Duodenal mucosa (tissue), 2 donors: ENCODE measurements around the gene POU2AF2.
A peak's percentile ranks its signal among the peaks of the same experiment; 100 is the strongest.

Experiments
- H3K27ac ChIP-seq: one replicate; pipeline ENCODE4 v1.7.0; 2013; ENCODE audit warnings: low read depth, low read length
- H3K27me3 ChIP-seq, 2 donors: one replicate each; pipeline ENCODE4 v1.7.0; 2013; ENCODE audit warnings: low read length in 2 of 2, control low read depth in 1 of 2; ENCODE audit not compliant: insufficient read depth in 2 of 2, control insufficient read depth in 1 of 2
- H3K36me3 ChIP-seq, 2 donors: one replicate each; pipeline ENCODE4 v1.7.0; 2013; ENCODE audit warnings: low read length in 2 of 2, control low read depth in 1 of 2; ENCODE audit not compliant: insufficient read depth in 2 of 2, control insufficient read depth in 1 of 2
- H3K4me1 ChIP-seq, 2 donors: one replicate each; pipeline ENCODE4 v1.7.0; 2013; ENCODE audit warnings: low read length in 2 of 2, control low read depth in 1 of 2; ENCODE audit not compliant: insufficient read depth in 2 of 2, control insufficient read depth in 1 of 2
- H3K4me3 ChIP-seq, 2 donors: one replicate each; pipeline ENCODE4 v1.7.0; 2013; ENCODE audit warnings: low read length in 2 of 2, low read depth in 1 of 2
- H3K9ac ChIP-seq, 2 donors: one replicate each; pipeline ENCODE4 v1.7.0; 2013; ENCODE audit warnings: low read length in 2 of 2, low read depth in 1 of 2
- H3K9me3 ChIP-seq, 2 donors: one replicate each; pipeline ENCODE4 v1.7.0; 2013; ENCODE audit warnings: low read length in 2 of 2, control low read depth in 1 of 2; ENCODE audit not compliant: control insufficient read depth in 1 of 2

POU2AF2 gene

GRCh38 chr11:111327908-111328624 lies 82.5 kb downstream of the POU2AF2 start:
- Histone ChIP-seq H3K27ac (no peak overlapping the region), H3K4me3 (no peak overlapping the region), H3K9me3 (no peaks in the 10 kb centered on the region), H3K36me3 (no peaks in the 10 kb centered on the region), H3K9ac (no peak overlapping the region), H3K4me1 (peaks cover 10 to 35% of the 10 kb centered on the region in 2 donors), H3K27me3 (no peaks in the 10 kb centered on the region)

DNA sequence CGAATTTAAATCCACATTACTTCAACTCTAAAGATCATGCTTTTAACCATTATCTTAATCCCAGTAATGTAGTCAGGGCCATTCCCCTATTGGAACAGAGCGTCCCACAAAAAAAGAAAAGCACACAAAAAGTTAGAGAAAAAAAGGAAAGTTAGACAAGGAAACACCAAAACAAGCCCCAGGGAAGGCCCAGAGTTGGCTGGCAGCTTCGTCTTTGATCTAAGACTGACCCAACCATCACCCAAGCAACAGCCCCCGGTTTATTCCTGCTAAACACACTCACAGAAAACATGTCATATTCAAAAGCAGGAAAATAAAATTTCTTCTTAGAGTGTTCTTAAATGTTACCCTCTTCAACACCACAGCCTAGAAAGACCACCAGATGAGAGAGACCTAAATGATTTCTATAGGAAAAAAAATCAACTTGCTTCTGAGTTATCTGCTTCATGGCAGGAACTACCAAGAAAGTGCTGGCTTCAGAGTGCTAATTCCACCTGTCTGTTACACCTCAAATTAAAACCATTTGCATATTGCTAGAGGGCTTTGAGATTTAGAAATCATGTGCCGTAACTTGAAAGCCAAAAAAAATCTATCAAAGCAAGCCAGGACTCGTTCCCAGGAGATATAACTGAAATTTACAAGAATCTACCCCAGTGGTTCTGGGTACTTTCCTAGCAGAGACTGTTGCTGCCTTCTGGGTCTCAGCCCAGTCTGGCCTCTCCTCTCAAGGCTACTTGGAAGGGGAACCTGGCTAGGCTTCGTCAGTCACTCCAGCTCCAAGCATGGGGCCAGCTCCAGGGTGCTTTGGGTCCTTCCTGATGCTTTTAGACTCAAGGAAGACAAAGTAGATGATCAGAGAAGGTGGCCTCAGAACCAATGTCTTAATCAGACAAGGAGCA lies 84.0 kb downstream of the POU2AF2 start:
- no peaks in the 10 kb centered on the region for H3K9me3 ChIP-seq
- no peak overlapping the region for H3K4me3 ChIP-seq
- H3K27ac ChIP-seq = no peak overlapping the region
- no peaks in the 10 kb centered on the region for H3K36me3 ChIP-seq
- no peak overlapping the region for H3K9ac ChIP-seq
- peaks cover 16 to 44% of the 10 kb centered on the region in 2 donors for H3K4me1 ChIP-seq
- no peaks in the 10 kb centered on the region for H3K27me3 ChIP-seq

DNA sequence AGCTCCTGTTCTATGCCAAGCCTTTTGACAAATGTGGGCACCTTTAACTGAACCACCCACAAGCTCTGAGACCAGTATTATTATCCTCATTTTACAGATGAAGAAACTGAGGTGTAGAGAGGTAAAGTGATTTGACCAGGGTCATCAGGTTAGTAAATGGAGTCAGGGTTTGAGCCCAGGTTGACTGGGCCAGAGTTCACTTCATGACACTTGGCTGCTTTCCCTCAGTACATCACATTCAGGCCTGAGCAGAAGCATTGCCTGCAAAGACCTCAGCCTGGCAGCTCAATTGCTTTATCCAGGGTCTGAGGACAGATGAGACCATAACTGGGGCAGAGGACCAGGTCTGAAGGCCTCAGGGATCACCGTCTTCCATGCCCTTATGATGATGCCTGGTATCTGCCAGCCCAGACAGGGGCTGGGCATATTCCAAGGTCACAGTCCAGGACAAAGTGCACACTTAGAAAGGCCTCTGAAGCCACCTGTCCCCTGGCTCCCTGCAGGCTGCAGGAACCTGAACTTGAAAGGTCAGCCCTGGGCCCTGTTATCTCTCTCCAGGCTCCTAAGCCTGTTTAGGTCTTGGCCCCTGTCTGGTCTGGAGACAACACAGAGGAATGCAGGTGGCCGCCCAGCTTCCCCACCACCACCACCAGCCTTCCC lies 84.8 kb downstream of the POU2AF2 start:
- no peak overlapping the region for H3K4me3 ChIP-seq
- H3K36me3 ChIP-seq = no peaks in the 10 kb centered on the region
- peaks cover 24 to 52% of the 10 kb centered on the region in 2 donors for H3K4me1 ChIP-seq
- no peak overlapping the region for H3K9ac ChIP-seq
- no peak overlapping the region for H3K27ac ChIP-seq
- H3K9me3 ChIP-seq = no peaks in the 10 kb centered on the region
- no peaks in the 10 kb centered on the region for H3K27me3 ChIP-seq

DNA sequence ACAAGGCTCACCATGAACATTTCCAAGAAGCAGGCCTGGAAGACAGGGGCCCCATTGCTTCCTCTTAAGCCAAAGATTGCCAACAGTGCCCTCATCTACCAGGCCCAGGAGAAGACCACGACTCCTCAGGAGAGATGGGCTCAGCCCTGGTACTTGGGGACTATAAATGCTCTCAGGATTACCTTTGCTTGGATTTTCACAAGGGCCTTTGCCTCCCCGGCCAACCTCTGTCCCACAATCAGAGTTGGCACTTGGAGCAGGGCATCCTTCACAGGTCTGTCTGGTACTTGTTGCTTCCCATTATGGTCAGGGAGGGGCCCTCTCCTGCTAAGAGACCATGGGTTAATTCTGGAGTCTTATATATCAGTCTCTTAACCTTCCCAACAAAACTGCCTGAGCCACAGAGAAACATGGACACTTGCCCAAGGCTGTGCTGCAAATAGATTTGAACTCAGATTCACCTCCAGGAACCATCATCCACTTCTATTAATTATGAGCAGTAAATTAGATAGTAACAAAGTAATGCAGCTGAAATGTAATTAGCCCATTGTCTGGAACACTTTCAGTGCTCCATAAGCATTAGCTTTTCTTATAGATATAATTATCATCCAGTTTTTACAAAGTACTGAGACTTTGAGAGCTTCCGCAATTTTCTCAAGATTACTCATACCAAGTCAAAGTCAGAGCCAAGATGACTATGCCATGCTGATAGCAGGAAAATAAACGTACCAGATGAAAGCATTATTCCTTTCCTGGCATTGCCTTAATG lies 86.4 kb downstream of the POU2AF2 start:
- Histone ChIP-seq H3K4me3 (no peak overlapping the region), H3K9ac (no peak overlapping the region), H3K27ac (no peak overlapping the region), H3K4me1 (peaks cover 36 to 67% of the 10 kb centered on the region in 2 donors), H3K36me3 (no peaks in the 10 kb centered on the region), H3K27me3 (no peaks in the 10 kb centered on the region), H3K9me3 (no peaks in the 10 kb centered on the region)

DNA sequence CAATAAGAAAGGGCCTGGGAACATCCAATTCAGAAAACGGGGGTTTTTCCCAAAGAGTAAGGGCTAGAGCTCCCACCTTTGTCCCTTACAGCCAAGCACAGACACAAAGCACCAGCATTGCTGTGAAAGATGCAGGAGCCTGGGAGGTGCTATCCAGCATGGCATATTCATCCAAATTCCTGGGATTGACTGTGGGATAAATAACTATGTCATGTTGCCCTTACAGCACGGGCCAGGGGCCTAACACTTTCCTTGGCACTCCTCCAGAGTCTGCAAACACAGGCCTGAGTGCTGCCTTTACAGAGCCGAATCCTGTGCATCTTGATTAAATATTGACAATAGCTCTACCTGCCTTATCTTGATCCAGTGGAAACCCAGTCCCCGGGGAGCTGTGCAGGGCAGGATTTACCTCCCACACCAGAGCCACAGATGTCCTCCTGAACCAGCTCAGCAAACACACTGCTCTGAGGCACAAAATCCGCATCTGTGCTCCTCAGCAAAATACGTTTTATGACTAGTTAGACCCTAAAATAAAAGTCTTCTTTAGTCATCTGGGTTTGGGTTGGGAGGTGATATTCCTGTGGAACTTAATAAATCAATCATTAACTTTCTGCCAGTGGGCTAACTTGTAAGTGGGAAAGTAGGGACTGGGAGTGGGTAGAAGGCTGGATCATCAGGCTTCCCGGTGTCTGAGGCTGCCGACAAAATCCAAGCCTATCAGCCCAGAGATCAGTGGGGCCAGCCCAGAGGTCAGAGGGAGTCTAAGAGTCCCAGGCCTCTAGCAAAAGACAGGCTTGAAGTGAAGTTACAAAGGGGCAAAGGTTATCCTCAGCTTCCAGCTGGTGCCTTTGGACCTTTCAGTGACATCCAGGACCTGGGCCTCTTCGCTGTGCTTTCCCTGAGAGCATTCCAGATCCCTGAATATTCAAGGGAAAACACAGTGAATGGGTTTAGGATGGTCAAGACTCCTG lies 89.3 kb downstream of the POU2AF2 start:
- no peaks in the 10 kb centered on the region for H3K9me3 ChIP-seq
- peaks cover 30 to 60% of the 10 kb centered on the region in 2 donors for H3K4me1 ChIP-seq
- no peaks in the 10 kb centered on the region for H3K27me3 ChIP-seq
- H3K4me3 ChIP-seq = peak overlapping the region; percentile 2 to 25
- H3K36me3 ChIP-seq = no peaks in the 10 kb centered on the region
- H3K27ac ChIP-seq = no peak overlapping the region
- H3K9ac ChIP-seq = no peak overlapping the region

DNA sequence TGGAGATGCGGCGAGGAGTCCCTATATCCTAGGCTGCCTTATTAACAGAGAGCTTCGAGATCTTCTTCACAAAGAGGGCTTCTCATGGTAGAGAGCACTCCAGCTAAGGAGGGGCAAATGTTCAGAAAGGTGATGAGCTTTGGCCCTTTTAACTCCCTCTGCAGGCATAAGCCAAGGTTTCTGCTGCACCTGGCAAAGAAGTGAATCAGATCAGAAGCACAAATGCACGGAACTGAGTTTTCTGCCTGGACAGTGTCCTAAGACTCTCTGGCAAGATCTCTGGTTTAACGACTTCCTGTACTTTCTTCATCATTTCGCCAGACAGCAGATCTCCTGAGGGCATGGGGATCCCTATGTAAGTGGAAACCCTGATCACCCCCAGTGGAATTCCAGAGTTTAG lies 90.0 kb downstream of the POU2AF2 start:
- Histone ChIP-seq H3K4me3 (peak overlapping the region in 1 of 2 donors; percentile 2), H3K4me1 (peaks cover 30 to 56% of the 10 kb centered on the region in 2 donors), H3K27me3 (no peaks in the 10 kb centered on the region), H3K9ac (no peak overlapping the region), H3K27ac (no peak overlapping the region), H3K36me3 (no peaks in the 10 kb centered on the region), H3K9me3 (no peaks in the 10 kb centered on the region)
